ENCODE data around the gene BABAM2.
A peak's percentile ranks its signal among the peaks of the same experiment; 100 is the strongest.
"Not testable (repeated sequence)": the region's sequence is repeated elsewhere in the genome, so short reads cannot be mapped to it uniquely, and the experiment has no call there.

Gene BABAM2

DNA sequence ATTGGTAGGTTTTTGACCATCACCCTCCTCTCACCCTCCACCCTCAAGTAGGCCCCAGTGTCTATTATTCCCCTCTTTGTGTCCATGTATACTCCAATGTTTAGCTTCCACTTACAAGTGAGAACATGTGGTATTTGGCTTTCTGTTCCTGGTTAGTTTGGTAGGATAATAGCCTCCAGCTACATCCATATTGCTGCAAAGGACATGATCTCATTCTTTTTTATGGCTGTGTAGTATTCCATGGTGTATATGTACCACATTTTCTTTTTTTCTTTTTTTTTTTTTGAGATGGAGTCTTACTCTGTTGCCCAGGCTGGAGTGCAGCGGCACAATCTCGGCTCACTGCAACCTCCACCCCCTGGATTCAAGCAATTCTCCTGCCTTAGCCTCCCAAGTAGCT, 88.2 kb downstream of the BABAM2 start:
- not testable (repeated sequence) for DNase-seq (ENCODE audit: low read depth in 2 of 2)

DNA sequence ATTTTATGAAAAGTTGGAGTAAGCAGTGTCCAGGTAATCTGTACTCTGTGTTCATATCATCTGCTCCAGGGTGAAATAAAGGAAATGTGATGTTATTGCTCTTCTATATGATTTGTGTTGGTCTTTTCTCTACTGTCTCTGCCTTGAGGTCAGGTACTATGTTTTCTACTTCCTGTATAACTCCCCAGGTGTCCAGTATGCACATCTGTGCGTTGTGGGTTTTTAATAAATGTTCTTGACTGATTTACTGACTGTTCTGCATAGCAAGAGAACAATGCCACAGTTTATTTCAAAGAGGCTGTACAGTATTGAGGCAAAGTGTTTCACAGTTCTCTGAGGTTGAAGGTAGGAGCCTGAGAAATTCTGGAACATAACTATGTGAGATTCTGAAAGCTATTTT, 89.7 kb downstream of the BABAM2 start:
- DNase-seq (ENCODE audit: low read depth in 2 of 2), result no peak

DNA sequence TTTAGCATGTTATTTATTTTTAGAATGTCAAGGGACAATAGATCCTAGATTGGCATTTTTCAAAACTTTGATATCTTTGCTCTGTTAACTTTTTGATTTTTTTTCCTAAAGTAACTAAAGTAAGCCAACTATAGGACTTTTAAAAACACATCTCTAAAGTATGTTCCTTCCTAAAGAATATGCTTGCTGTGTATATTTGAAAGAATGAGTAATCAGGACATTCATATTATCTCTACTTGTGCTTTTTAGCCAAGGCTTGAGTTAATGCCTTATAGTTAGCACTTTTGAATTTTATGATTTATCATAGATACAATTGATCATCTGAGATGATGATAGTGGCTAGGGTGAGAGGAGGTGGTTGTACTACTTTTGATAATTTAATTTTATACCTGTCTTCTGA, 93.6 kb downstream of the BABAM2 start:
- no peak for DNase-seq (ENCODE audit: low read depth in 2 of 2)

DNA sequence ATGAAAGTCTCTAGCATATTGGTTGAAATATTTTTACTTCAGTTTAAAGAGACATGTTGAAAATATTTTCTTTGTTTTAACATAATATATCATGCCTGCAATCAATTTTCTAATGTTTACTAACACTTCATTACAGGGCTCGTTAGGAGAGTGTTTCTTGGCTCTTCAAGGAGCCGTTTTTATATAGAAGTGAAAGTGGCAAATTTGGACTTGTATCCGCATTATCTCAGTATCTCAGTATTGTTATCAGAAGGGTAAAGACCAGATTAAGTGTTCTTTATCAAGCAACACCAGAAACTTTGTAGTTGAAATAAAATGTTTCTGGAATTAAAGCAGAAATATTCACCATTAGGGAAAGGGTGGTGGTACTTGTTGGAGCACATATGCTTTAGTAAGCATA, 97.8 kb downstream of the BABAM2 start:
- DNase-seq (ENCODE audit: low read depth in 2 of 2), result no peak

DNA sequence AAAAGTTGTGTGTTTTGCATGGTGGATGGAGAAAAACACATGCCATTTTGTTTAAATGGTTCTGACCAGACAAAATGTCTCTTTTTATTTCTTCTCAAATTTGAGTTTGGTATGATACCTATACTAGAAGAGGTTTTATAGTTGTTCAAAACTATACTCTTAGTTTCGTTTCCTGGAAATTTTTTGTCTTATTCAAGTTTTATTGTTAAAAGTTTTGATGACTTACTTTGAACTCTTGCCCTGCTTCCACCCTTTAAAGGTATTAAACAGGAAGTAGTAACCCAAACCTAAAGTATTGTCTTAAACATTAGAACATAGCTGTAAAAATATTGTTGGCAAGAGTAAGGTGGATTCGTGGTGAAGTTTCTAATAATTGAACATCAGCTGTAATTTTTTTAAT, 98.2 kb downstream of the BABAM2 start:
- DNase-seq (ENCODE audit: low read depth in 2 of 2), result no peak

DNA sequence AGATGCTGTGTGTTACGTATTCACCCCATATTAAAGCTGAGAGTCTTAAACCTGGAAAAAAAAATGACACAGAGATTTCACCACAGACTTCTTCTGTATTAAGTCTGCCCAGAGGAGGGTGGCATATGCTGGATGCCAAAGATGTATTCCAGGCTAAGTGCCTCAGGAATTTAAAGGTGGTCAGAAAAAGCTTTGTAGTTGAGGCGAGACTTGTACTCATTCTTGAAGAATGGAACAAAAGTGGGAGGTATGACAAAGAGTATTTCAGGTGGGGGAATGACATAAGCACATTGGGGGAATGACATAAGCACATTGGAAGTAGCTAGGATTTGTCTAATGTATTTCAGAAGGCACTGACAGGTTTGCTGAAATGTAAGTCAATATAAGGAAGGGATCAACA, 98.6 kb downstream of the BABAM2 start:
- DNase-seq (ENCODE audit: low read depth in 2 of 2), result no peak

DNA sequence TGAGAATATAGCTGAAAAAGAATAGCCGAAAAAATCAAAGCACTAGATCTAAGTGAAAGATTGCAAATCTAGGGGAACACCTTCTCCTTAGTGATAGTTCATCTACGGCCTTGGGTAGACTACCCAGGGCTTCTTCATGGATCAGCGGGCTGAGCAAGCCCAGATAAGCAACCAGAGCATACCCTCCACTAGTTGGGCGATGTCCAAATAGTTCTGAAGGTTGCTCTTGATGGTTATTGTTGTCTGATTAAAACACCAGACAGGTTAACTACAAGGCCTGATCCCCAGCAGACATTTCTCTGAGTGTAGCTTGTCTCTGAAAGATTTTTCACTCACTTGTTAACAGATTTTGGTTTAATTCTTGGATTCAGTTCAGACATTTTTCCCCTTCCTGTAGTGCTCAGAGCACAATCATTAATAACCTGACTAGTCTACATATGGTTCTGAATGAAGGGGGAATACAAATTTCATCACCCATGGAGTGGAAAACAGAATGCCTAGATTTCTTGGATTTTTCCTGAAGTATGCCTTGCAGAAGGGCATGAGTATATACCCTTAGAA, 99.6 kb downstream of the BABAM2 start:
- peak; percentile 55 to 63 for DNase-seq (ENCODE audit: low read depth in 2 of 2)

DNA sequence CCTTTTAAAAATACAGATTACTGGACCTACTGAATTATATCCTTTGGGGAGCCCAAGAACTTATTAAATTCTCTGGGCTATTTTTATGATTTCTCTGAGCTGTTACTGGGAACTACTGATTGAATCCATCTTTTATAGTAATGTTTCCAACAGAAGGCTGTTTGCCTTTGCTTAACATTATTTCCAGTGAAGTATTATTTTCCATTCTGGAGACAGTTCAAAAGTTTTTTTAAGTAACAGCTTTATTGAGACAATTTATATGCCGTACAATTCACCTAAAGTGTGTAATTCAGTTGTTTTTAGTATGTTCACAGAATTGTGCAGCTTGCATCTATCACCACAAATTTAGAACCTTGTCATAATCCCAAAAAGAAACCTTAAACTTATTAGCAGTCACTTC, 100.6 kb downstream of the BABAM2 start:
- no peak for DNase-seq (ENCODE audit: low read depth in 2 of 2)

DNA sequence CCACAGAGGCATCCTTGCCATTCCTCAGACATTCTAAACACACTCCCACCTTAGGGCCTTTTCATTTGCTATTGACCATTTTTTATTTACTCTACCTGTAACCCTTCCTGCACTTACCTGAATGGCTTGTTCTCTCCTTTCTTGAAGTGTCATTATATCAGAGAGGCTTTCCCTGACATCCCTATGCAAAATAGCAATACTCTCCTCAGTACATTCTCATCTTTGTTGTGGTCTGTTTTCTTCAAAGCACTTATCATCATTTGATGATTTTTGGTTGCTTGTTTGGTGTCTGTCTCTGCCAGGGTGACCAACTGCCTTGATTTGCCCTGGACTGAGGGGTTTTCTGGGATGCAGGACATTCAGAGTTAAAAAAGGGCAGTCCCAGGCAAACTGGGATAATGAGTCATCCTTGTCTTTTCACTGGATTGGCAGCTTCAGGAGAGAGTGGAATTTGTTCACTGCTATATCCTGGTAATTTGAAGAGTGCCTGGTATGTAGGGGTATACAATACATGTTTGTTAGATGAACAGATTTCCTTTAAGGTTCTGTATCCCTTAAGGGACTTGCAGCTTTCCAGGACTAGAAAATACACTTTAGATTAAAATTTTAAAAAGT, 102.4 kb downstream of the BABAM2 start:
- DNase-seq (ENCODE audit: low read depth in 2 of 2), result peak; percentile 62 to 65

DNA sequence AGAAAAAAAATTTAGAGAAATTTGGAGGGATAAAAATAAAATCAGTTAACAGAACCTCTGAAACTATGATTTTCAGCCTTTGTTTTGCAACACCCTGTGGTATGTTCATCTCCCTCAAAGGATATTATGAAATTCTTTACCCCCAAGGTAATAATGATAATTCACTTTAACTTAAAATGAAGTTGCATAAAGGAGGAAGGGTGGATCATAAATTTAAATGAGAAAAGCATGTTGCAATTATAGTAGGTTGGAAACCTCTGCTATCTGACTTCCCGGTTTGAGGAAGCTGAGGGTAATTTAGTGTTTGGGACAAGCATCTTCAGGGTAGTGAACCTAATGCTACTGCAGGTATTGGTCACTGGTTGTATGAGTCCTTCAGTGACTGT, 102.9 kb downstream of the BABAM2 start:
- DNase-seq (ENCODE audit: low read depth in 2 of 2), result peak; percentile 50 to 52

DNA sequence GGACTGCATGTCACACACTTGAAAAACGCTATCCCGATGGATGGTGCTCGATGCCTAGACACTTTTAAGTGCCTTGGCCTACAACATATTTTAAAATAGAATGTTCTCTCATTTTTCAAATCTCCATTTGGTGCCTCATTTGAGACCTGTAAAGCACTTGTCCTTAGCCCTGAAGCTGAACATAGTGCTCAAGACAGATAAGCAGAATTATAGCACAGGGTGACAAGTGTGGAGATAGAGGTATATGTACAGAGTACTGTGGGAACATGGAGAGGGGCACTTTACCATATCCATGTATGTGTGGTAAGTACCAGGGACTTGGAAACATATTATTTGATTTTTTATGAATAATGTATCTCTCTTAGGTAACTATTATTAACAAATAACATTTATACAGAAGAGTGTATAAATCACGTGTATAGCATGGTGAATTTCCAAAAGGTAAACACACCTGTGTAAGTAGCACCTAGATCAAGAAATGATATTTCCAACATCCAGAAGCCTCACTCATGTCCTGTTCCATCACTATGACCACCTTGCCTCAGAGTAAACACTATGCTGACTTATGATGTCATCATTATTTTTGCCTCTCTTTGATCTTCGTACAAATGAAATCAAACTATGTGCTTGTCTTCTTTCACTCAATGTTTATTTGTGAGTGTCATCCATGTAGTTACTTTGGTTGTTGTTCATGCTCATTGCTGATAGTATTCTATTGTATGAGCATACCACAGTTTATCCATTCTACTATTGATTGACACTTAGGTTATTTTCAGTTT, 103.6 kb downstream of the BABAM2 start:
- no peak for DNase-seq (ENCODE audit: low read depth in 2 of 2)

DNA sequence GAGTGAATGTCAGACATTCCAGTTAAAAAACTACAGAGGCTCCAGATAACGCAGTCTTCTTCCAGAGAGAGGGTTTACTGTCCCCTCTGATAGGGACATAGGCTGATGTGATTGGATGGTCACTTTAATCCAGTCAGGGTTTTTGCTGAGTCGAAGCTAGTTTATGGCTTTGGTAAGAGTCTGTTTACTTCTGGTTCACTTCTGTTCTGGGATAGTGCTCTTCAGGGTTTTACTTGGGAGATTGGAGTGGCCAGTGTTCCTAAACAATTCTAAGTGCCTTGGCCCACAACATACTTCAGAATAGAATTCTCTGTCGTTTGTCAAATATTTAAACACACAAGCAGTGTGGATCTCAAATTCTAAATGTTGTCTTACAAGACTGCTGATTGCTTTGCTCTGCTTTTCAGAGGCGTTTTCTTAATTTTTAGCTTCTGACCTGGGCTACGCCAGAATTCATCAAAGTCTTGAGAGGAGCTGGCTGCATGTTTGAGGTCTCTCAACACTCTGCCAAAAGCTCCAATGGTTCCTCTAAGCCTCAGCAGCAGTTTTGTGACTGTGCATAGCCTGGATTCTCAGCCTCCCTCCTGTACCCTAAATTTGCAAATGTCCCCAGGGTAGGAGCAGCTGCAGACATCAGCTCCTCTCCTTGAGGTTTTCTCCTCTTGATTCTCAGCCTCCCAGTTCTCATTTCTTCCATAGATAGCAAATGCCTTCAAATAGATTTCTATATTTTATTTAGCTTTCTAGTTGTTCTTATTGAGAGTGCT, 105.8 kb downstream of the BABAM2 start:
- DNase-seq (ENCODE audit: low read depth in 2 of 2), result no peak

DNA sequence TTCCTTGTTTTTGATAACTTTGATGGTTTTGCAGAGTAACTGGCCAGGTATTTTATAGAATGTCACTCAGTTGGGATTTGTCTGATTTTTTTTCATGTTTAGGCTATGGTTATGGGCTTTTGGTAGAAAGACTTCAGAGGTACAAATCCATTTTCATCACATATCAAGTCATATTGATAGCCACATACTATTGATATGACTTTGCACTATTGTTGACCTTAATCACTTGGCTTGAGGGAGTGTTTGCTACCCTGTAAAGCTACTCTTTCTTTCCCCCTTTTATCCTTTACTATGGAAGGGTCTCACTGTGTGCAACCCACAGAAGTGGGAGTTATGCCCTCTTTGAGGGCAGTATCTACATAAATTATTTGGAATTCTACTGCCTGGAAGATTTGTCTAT, 109.8 kb downstream of the BABAM2 start:
- no peak for DNase-seq (ENCODE audit: low read depth in 2 of 2)

DNA sequence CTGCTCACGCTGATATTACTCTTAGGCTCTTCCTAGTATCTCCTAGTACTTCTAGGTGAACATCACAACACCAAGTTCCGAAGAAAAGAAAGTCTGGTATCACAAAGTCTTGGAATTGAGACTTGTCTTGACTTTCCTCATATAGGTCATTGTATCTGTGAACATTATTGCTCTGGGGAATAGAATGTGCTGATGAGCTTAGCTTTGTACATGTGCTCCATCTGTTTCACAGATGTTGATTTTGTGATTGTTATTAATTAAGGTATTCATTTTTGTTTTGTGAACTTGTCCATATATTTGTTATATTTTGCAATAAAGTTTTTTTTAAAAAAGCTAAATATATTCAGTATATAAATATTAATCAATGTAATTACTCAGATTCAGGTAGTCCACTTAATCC, 111.7 kb downstream of the BABAM2 start:
- DNase-seq (ENCODE audit: low read depth in 2 of 2), result no peak

DNA sequence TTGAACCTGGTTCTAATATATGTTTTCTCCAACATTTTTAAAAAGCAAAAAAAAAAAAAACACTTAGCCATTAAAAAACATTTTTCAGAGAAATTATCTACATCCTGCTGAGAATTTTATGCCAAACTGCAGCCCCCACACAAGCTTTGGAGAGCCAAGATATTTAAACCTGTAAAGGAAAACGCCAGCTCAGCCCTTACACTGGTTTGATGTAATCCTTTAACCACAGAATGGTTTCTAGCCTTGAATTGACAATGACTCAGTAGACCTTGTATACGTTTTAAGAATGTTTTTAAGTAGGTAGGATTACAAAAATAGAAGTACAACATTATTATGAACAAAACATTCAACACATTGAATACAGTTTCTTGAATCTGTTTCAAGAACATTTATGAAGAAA, 113.6 kb downstream of the BABAM2 start:
- DNase-seq (ENCODE audit: low read depth in 2 of 2), result peak; percentile 70 to 80

DNA sequence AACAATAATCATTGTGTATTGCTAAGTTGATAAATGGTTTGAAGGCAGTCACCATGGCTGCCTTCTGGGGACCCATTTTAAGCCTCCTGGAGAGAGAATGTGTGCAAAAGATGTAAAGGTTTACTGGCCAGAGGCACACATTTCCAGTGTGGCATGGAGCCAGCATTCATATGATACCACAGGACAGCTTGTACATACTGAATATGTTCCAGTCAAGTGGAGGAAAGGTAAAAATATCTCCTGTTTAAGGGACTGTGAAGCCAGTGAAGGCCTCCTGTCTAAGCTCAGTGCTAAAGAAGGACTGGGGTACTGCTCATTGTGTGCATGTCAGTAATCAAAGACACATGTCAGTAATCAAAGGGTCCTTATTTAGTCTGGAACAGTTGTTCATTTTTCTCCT, 119.2 kb downstream of the BABAM2 start:
- no peak for DNase-seq (ENCODE audit: low read depth in 2 of 2)

DNA sequence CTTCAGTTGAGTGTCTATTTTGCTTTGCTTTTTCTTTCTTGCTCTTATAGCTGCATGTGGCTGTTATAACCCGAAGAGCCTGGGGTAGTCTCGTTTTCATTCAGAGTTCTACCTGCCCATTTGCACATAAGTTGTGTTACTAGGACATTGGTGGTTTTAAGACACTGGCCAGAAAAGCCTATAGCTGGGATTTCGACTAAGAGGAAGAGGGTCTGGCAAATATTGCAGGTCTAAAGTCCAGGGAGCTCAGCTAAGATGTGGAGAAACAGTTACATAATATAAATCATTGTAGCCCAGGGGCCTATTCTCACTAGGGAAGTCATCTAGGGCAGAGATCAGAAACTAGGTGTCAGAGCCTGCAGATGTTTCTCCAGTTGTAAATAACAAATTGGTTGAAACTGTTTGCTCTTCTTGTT, 120.8 kb downstream of the BABAM2 start:
- DNase-seq (ENCODE audit: low read depth in 2 of 2), result no peak

DNA sequence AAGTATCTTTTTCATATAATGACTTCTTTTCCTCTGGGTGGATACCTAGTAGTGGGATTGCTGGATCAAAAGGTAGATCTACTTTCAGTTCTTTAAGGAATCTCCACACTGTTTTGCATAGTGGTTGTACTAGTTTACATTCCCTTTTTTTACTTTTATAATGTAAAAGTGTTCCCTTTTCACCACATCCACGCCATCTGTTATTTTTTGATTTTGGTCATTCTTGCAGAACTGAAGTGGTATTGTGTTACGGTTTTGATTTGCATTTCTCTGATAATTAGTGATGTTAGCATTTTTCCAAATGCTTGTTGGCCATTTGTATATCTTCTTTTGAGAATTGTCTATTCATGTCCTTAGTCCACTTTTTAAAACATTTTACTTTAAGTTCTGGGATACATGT, 127.9 kb downstream of the BABAM2 start:
- not testable (repeated sequence) for DNase-seq (ENCODE audit: low read depth in 2 of 2)

DNA sequence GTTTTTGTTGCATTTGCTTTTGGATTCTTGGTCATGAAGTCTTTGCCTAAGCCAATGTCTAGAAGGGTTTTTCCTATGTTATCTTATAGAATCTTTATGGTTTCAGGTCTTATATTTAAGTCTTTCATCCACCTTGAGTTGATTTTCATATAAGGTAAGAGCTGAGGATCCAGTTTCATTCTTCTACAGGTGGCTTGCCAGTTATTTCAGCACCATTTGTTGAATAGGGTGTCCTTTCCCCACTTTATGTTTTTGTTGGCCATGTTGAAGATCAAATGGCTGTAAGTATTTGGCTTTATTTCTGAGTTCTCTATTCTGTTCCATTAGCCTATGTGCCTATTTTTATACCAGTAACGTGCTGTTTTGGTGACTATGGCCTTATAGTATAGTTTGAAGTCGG, 129.0 kb downstream of the BABAM2 start:
- not testable (repeated sequence) for DNase-seq (ENCODE audit: low read depth in 2 of 2)

DNA sequence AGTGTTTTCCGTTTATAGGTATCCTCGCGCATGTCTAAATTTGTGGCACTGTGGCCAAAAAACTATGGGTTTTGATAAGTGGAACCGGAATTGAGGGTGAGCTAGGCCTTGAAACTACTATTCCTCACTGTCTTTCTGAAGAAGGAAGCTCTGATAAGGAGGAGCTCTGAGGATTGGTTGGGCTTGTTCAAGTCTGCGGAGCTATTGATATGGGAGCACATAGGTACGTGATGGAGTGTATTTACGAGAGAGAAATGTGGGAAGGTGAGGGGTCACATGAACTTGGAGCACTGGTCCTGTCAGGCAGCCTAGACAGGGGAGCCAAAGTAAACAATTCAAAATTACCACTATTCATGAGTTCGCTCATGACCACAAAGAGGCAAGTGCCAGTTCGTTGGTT, 131.4 kb downstream of the BABAM2 start:
- DNase-seq (ENCODE audit: low read depth in 2 of 2), result no peak

DNA sequence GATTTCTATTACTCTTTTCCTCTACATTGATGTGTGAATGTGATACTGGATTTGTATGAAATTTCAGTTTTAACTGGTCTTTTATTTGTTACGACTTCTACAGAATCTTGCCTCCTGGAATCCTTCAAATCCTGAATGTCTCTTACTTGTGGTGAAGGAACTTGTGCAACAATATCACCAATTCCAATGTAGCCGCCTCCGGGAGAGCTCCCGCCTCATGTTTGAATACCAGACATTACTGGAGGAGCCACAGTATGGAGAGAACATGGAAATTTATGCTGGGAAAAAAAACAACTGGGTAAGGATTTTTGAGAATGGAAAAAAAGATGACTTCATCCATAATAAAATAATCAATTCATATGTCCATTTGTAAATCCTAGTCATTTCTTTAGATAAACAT, 134.6 kb downstream of the BABAM2 start:
- DNase-seq (ENCODE audit: low read depth in 2 of 2), result no peak

DNA sequence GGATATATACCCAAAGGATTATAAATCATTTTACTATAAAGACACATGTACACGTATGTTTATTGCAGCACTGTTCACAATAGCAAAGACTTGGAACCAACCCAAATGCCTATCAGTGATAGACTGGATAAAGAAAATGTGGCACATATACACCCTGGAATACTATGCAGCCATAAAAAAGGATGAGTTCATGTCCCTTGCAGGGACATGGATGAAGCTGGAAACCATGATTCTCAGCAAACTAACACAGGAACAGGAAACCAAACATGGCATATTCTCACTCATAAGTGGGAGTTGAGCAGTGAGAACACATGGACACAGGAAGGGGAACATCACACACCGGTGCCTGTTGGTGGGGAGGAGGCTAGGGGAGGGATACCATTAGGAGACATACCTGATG, 135.7 kb downstream of the BABAM2 start:
- not testable (repeated sequence) for DNase-seq (ENCODE audit: low read depth in 2 of 2)

DNA sequence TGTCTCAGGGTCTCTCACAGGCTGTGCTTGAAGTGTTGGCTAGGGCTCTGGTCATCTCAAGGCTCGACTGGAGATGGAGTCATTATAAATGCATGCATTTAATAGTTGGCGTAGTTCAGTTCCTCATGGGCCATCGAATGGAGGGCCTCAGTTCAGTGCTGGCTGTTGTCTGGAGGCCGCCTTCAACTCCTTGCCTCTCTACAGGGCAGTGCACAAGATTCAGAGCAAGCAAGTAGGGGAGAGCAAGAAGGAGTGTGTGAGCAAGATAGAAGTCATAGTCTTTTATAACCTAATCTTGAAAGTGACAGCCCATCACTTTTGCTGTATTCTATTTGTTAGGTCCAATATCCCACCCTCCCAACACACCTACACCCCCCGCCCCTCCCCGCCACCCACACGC, 137.5 kb downstream of the BABAM2 start:
- no peak for DNase-seq (ENCODE audit: low read depth in 2 of 2)
